DMS153 treated with DMSO at 0.1 percent for 48 hours (cell line): Measurements from ENCODE around the gene TSPAN14.

Experiments
- DNase-seq: peaks from one replicate; lab custom pipeline; 2025; ENCODE audit not compliant: unreplicated experiment; lab: John Stamatoyannopoulos, UW

Gene TSPAN14

DNA sequence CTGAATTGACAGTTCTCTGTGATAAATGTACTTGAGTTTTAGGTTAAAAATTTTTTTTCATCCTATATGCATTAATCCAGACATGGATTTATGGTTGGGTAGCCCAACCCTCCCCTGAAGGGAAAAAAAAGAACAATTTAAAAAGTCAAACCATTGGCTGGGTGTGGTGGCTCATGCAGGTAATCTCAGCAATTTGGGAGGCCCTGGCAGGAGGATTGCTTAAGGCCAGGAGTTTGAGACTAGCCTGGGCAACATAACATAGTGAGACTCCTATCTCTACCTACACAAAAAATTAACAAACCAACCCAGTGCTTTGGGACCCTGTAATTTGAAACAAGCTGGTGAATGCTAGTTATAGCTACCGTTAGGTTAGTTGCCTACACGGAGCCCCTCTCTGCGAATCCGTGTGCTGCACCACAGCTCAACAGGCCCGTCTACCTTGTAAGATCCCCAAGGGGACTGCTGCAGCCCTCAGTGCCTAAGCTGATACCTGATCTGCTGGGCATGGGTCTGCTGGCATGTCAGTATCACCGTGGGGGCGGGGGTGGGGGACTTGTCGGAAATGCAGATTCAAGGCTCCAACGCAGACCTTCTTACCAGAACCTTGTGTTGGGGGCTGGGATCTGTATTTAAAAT, 32.8 kb downstream of the TSPAN14 start:
- DNase-seq: no peak

DNA sequence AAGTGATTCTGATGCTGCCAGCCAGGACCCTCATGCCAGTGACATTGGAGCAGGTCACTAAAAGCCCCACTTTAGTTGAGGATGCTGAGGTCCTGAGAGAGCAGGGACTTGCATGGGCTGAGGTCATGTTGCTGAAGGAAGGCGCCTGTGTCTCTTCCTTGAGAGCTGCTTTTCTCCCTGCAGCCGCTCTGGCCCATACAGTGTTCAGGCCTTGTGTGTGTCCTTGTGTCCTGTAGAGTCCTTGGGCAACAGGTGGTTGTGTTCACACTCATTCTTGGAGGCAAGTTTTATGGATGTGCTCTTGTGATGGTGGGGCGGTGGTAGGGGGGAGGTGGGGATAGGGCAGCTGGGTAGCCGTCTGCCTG, 33.3 kb downstream of the TSPAN14 start:
- no peak for DNase-seq

DNA sequence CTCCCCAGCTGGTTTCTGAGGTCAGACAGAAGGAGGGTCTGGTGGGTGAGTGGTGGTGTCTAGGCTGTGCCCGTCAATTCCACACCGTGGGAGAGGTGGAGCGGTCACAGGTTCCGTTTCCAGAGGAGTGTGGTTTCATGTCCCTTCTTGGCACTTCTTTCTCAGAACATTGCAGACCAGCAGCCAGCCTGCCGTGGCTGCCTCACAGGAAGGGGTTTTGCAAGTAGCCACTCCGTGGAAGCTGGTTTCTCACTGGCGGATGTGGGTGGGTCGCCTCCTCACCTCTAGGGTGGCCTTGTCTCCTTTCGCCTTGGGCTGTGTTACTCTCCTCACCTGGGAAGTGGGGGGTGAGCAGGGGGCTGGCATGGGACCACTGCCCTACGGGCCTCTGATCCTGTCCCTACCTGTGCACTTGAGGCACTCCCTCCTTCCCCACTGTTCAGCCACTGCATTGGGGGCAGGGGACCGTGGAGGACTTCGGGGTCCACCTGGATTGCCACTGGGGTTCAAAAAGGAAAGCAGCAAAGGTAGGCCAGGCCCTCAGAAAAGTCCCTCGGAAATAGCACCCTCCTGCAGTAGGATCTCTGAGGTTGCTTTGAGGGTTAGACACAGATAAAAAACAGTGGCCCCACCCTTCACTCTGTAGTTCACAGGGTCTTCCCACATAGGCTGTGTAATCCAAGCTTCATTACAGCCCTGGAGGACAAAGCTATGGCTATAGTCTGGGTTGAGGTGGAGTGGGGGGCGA, 33.9 kb downstream of the TSPAN14 start:
- no peak for DNase-seq

GRCh38 chr10:80488539-80489066, 34.5 kb downstream of the TSPAN14 start:
- DNase-seq: no peak

DNA sequence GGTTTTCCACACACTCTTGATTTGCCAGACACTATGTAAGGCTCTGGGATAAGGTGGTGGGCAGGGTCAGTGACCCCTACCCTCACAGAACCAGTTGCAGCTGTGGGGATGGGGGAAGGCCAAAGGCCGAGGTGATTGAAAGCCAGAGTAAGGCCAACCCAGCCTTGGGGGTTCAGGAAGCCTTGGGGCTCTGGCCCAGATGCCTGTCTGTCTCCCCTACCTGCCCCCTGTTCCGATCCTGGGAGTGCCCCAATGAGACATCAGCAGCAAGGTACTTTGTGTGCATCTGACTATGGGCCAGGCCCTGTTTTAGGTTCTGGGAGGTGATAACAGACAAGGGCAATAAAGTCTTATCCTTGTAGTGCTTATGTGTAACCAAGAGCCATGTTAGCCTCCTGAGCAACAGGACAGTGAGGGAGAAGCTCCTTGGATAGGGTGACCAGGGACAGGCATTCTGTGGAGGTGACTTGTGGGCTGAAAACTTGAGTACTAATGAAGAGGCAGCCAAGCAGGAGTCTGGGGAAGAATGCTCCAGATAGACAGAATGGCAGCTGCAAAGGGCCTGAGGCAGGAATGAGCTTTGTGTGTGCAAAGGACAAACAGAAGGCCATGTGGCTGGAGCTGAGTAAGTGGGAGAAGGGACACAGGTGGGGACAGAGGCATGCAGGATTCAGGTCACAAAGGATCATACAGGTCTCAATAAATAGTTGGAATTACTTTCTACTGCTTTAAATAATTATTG, 35.4 kb downstream of the TSPAN14 start:
- no peak for DNase-seq

DNA sequence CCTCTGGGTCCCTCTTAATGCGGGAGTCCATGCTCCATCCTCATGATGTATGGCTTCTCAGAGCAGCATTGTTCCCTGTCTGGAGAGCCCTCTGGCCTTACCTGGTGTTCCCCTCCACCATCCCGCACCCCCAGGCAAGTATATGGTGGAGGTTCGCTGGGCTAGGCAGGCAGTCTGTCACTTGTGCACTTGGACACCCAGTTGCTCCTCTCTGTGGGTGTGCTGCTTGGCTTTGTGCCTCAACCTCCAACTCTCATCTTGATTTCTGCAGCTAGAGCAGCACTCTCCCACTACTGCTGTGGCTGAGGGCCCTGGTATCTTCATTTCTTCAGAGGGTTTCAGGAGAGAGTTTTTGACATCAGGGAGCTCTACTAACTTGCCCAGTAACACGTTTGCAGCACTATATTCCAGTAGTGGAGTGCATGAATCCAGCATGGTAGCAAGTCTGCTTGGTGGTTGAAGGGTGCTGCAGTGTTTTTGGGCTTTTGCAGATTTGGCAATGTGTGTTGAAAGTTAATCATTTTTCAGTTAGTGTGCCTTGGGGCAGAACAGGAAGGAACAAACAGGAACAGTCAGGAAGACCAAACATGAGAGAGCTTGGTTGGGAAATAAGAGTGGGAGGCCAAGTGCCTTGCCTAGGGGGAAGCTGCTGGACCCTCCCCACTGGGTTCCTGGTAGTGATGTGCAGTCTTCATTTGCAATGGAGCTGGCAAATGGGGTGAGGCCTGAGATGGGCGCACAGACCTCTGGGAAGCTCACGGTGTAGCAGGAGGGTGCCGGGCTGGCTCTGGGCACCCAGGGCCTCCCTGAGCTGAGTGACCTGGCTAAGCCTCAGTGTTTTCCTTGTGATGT, 37.4 kb downstream of the TSPAN14 start:
- DNase-seq: no peak

DNA sequence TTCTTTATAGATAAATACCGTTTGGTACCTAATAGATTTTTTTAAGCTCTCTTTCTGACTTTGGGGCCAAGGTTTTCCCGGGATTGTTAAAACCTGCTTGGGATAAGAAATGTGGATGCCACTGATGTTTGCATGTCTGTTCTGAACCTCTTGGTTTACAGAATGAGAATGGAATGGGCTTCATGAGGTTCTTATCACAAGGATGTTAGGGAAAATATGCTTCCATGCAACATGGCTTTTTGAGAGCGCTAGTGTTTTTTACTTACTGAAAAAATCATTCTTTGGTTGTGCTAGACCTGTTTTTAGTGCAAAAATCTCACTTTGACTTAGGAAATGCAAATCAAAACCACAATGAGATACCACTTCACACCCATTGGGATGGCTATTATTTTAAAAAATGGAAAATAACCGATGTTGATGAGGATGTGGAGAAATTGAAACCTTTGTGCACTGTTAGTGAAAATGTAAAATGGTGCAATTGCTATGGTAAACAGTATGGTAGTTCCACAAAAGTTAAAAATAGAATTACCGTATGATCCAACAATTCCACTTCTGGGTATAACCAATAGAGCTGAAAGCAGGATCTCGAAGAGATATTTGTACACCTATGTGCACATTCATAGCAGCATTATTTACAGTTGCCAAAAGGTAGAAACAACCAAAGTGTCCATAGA, 38.9 kb downstream of the TSPAN14 start:
- DNase-seq: no peak

- DNase-seq: no peak
Observed at GRCh38 chr10:80493522-80494051, 39.5 kb downstream of the TSPAN14 start.

DNA sequence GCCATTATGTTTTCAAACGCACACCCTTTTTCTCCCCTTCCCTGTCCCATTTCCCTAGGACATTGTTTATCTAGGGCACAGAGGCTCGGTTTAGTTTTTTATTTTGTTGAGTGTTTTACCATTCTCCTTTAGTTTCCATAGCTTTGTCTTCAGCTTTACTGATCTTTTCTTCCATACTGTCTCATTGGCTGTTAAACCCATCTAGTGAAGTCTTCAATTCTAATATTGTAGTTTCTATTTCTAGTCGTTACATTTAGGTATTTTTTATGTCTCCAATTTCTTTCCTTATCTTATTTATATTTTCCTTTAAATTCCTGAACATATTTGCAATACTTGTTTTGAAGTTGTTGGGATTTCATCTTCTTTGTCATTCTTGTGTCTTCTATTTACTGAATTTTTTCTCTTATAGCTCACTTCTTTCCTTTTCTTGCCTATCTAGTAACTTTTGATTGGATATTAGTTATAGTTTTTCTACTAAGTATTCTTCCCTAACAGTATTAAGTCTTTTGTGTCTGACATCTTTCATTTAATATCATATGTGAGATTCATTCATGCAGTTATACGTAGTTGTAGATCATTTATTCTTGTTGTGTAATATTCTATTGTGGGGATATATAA, 42.6 kb downstream of the TSPAN14 start:
- no peak for DNase-seq

DNA sequence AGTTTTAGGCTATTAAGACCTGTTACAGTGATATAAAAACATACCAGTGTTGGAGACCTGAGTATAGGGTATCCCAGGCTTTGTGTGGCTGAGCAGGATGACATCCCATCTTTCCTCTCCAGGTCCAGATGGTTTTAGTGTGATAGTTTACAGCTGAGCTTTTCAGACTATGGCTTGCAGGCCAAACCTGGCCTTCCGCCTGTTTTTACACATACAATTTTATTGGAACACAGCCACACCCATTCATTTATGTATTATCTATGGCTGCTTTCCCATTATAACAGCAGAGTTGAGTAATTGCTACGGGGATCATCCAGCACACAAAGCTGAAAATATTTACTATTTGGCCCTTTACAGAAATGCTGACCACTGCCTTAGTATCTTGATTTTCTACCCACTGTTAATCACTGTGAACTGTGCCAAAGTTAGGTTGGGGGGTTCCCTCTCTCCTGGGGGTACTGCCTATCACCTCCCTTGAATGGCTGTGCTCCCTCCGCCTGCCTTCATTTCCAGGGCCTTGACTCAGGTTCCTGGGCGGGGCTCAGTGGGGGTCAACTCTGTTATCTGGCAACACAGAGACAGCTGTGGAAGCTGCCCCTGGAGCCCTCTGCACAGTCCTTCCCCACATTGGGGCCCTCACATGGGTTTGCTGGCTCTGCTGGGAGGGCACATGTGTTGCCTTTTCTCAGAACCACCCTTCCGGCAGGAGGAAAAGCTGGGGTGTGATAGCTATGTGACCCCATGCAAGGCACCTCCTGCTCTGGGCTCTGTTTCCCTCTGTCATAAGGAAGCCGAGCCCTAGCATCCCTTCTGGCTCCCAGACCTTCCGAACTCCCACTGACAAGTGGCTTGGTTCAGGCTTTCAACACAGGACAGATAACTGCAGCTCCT, 43.3 kb downstream of the TSPAN14 start:
- DNase-seq: no peak

DNA sequence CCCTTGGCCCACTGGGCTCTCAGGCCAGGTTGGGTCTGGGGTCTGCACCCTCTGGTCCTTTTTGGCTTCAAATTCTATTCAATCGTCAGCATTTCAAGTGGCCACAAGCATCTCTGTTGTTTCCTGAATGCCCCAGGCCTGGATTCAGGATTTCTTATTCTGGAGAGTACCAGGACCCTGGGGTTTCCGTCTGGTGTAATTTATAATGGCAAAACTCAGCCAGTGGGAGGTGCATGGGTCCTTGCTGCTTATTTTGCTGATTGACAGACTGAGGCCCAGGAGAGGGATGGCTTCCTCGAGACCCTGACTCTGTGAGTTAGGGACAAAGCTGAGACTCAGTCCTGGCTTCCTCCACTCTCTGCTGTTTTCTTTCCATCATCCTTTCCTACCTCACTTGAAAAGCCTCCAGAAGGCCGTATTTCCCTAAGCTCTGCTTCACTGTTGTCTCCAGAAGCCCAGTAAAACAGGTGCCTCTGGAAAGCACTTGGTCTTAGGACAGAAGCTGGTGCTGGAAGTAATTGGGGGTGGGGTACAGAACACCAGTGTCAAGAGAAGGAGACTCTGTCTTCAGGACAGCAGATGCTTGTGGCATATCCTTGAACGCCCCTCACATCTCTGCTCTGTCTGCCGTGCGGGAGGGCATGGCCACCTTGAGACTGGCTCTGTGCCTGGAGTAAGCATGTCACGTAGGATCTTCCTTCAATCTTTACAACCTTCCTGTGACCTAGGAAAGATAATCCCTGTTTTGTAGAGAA, 44.1 kb downstream of the TSPAN14 start:
- no peak for DNase-seq

DNA sequence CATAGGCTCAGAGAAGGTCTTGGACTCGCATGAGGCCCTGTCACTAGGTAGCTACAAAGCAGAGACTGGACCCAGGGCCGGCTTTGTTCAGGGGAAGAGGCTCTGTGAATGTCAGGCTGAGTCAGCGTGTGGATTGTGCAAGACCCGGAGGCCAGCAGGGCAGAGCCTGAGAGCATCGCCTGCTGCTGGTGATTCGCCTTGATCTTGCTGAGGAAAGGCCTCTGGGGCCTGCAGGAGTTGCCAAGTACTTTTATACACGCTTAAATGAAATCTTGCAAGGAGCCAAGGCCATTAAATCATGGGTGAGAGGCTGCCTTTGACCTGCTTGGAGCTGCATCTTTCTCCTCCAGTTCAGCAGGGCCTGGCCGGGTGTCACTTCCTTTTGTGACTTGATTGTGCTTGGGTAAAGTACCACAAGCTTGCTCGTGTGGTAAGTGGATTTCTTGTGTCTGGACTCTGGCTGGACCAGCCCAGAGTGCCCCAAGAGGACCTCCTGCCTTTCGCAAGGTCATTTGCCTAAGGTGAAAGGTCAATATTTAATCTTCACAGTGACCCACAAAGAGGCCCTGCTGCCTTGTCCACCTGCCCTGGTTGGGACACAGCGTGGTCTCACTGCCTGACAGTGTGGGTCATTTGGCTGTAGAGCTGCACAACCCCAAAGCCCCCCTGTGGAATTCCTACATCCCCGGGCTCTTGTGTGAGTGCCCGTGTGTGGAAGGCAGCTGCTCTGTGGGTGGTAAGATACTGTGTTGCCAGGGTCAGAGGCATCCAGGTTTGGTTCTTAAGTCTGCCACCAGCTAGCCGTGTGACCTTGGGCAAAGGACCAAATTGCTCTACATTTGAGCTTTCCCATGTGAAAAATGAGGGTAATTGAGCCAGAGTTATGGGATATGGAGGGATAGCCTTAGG, 45.0 kb downstream of the TSPAN14 start:
- DNase-seq: no peak

DNA sequence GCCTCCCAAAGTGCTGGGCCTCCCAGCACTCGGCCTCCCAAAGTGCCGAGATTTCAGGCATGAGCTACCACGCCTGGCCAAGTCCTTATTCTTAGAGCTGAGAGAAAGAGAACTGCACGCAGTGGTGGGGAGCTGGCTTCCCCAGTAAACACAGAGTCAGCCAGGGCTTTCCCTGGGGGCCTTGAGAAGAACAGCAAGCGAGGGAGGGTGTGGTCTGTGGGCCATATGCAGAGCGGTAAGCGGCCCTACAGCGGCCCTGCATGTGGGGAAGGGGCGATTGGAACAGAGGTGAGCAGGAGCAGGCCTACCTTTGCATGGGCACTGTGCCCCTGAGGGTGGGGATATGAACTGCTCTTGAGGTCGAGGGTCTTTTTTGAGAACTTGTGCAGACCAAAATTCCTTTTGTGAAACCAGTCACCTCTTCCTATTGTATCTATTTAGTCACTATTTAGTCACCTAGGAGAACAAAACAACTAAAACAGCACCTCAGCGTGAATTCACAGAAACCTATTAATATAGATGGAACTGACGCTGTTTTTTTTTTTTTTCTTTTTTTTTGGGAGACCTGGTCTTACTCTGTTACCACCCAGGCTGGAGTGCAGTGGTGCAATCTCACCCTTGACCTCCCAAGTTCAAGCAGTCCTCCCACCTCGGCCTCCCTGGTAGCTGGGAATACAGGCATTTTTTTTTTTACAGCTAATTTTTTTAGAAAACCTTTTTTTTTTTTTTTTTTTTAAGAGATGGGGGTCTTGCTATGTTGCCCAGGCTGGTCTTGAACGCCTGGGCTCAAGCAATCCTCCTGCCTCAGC, 46.7 kb downstream of the TSPAN14 start:
- DNase-seq: no peak

DNA sequence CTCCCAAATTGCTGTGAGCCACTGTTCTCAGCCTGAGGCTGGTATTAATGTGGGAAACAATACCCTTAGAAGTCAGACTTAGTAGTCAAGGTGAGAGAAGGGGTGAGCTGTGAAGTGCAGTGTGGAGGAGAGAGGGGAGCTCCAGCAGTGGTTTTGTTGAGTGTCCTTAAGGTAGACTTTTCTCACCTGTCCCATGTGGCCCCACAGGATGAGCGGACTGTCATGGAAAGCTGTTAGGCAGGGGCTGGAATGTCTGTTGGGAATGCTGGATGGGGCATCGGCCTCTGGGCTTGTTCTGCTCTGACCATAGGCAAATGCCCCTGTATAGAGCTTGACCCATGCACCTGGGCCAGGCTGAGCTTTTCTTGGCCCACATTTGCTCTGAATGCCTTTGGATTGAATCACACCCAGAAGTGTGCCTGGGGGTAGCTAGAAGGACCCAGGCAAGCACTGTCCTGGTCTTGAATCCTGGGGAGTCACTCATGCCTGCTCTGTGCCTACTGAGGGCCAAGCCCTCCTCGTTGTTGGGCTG, 47.3 kb downstream of the TSPAN14 start:
- DNase-seq: no peak

- no peak for DNase-seq
Observed at GRCh38 chr10:80501913-80502521, 47.9 kb downstream of the TSPAN14 start.
